ENCODE results near the gene SLC37A4. TPM values are rescaled to one million over a fixed set of nuclear protein-coding genes. Genes with fewer than 3 reads are reported as not detected.
A peak's percentile ranks its signal among the peaks of the same experiment; 100 is the strongest.

SLC37A4 gene
- total and polyA plus RNA-seq, 10 of the 15 experiments (the other 5 are each of a cell fraction or from before 2014, with no cell fraction given): 11.6 to 29.7 (median 20.4) TPM

DNA sequence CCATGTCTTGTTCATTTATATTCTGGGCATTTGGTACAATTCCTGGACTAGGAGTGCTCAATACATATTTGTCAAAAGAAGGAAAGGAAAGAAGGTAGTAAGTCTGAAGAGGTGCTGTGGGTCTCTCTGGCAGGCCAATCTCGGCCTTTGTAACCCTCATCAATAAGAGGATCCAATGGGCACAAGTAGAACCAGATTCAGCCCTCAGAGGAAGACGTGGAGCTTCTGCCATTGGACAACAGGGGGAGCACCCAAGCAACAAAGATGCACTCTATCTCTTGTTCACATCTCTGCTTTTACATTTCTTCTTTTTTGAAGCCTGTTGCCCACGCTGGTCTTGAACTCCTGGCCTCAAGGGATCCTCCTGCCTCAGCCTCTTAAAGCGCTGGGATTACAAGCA lies 34.7 kb upstream of the SLC37A4 start:
- DNase-seq (ENCODE audit: low read depth, low spot score): no peak
- Histone ChIP-seq H3K4me3 (no peak overlapping the region), H4K20me1 (ENCODE audit: control insufficient read depth, insufficient read depth) (no peaks in the 10 kb centered on the region), H3K9ac (ENCODE audit: control insufficient read depth, insufficient read depth, low read length) (no peak overlapping the region), H3K36me3 (ENCODE audit: control insufficient read depth in 2 of 2, insufficient read depth in 2 of 2, low read length in 1 of 2) (no peaks in the 10 kb centered on the region), H3K4me2 (ENCODE audit: control insufficient read depth, insufficient read depth) (no peak overlapping the region), H3K27me3 (replicated peaks in 1 of 2; ENCODE audit: control insufficient read depth in 2 of 2, insufficient read depth in 2 of 2, low read length in 1 of 2) (no peaks in the 10 kb centered on the region), H3K79me2 (ENCODE audit: control insufficient read depth, insufficient read depth, low read length) (peaks cover 10% of the 10 kb centered on the region), H3K9me3 (replicated peaks; ENCODE audit: control insufficient read depth, insufficient read depth, low read length) (no peaks in the 10 kb centered on the region), H3K4me1 (ENCODE audit: control insufficient read depth, insufficient read depth, low read length) (no peaks in the 10 kb centered on the region), H2AFZ (ENCODE audit: control insufficient read depth, low read depth, low read length) (no peak overlapping the region), H3K27ac (ENCODE audit: control insufficient read depth, insufficient read depth) (no peak overlapping the region)
- FAIRE-seq: peak; percentile 13
- ChIA-PET RAD21 (ENCODE audit: unreplicated experiment) (interaction anchor here (1.0 kb wide), 2 partner anchors 41 to 219 kb away, joined by 3 read pairs; no protein-coding TSS in a partner anchor), CTCF (interaction anchor here (0.6 to 1.8 kb wide), 9 partner anchors 18 to 281 kb away, joined by 3 to 9 read pairs (median 4); partner anchors contain the start of gene HMBS), POLR2A (interaction anchor here (0.6 to 3.5 kb wide), 3 partner anchors 20 to 37 kb away, joined by 3 to 48 read pairs (median 3); partner anchors contain the start of gene HMBS), SMC1A (ENCODE audit: uncharacterized antibody, unreplicated experiment) (interaction anchor here (0.9 to 1.0 kb wide), 2 partner anchors 34 to 131 kb away, joined by 3 to 4 read pairs; no protein-coding TSS in a partner anchor)
- TF ChIP-seq SMARCA5 (IDR thresholded peaks at IDR 0.05) (0 out of 2 replicates have a peak, but pooled peaks have one; percentile 31), RAD21 (IDR thresholded peaks at IDR 0.05; ENCODE audit: insufficient read depth, low read depth, low read length) (peak; percentile 49), DPF2 (IDR thresholded peaks at IDR 0.05) (no peak), SMAD5 (IDR thresholded peaks at IDR 0.05; ENCODE audit: low read depth) (no peak), ZNF24 (IDR thresholded peaks at IDR 0.05) (0 out of 2 replicates have a peak, but pooled peaks have one; percentile 13), NFYB (IDR thresholded peaks at IDR 0.05; ENCODE audit: insufficient read depth, low read depth, low read length) (0 out of 2 replicates have a peak, but pooled peaks have one; percentile 11), SMC3 (IDR thresholded peaks at IDR 0.05; ENCODE audit: borderline replicate concordance, low read length) (peak; percentile 52; the same call in 1 of the 2 replicates)
- TF ChIP-seq, protein P1, sequence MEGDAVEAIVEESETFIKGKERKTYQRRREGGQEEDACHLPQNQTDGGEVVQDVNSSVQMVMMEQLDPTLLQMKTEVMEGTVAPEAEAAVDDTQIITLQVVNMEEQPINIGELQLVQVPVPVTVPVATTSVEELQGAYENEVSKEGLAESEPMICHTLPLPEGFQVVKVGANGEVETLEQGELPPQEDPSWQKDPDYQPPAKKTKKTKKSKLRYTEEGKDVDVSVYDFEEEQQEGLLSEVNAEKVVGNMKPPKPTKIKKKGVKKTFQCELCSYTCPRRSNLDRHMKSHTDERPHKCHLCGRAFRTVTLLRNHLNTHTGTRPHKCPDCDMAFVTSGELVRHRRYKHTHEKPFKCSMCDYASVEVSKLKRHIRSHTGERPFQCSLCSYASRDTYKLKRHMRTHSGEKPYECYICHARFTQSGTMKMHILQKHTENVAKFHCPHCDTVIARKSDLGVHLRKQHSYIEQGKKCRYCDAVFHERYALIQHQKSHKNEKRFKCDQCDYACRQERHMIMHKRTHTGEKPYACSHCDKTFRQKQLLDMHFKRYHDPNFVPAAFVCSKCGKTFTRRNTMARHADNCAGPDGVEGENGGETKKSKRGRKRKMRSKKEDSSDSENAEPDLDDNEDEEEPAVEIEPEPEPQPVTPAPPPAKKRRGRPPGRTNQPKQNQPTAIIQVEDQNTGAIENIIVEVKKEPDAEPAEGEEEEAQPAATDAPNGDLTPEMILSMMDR (IDR thresholded peaks at IDR 0.05 in 2 of 3, conservative IDR thresholded peaks at IDR 0.05 in 1 of 3; ENCODE audit: control insufficient read depth in 2 of 3, extremely low read depth in 1 of 3, insufficient read depth in 1 of 3, low read depth in 3 of 3, low read length in 3 of 3): peak; percentile 57 to 67 (median 67)
- in situ Hi-C loops (cut with MboI) (no loop called here), intact Hi-C loops (cut with micrococcal nuclease; ENCODE audit: unreplicated experiment) (loop anchor here (1.0 to 5.0 kb wide), 2 partner anchors 132 to 272 kb away; no protein-coding TSS in a partner anchor)
- WGBS (ENCODE audit: insufficient coverage, insufficient replicate concordance, low lambda C conversion rate, missing lambda C conversion rate): 34% methylated on average over 4 of the region's 4 CpGs
- ATAC-seq: peak; percentile 71
- BruUV-seq (replicated peaks): no TSS peak
